PC-3 (cell line): Measurements from ENCODE around the gene FYN.

Experiments
- EZH2 ChIP-seq: fragments of 300-600 bp; sonication (generic); IDR thresholded peaks from one replicate; pipeline ENCODE4 v1.6.1; 2017; ENCODE audit warnings: antibody characterized with exemption, mild to moderate bottlenecking, low read length; ENCODE audit not compliant: unreplicated experiment
- TF ChIP-seq, protein P1 (sequence below): fragments of 300-600 bp; sonication (generic); conservative IDR thresholded peaks from 2 replicates; pipeline ENCODE4 v1.5.1; 2017; ENCODE audit warnings: antibody characterized with exemption, low read depth, mild to moderate bottlenecking, low read length

DNA sequence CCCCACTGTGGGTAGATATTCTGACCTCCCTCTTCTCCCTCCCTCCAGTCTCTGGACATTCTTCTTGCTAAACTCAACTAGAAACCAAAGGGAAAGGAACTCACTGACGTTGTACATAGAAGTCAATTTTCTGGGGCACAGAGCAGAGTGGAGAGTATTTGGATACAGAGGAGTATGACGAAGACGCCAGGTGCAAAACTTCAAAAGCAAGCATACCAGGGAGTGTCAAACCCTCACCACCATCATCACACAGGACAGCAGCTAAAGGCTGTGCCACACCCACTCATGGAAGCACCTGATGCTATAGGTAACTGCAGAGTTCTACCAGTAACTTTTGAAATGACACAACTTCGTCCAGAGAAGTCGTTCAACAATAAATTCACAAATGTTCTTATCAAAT, 64.8 kb downstream of the FYN start:
- TF ChIP-seq, protein P1, sequence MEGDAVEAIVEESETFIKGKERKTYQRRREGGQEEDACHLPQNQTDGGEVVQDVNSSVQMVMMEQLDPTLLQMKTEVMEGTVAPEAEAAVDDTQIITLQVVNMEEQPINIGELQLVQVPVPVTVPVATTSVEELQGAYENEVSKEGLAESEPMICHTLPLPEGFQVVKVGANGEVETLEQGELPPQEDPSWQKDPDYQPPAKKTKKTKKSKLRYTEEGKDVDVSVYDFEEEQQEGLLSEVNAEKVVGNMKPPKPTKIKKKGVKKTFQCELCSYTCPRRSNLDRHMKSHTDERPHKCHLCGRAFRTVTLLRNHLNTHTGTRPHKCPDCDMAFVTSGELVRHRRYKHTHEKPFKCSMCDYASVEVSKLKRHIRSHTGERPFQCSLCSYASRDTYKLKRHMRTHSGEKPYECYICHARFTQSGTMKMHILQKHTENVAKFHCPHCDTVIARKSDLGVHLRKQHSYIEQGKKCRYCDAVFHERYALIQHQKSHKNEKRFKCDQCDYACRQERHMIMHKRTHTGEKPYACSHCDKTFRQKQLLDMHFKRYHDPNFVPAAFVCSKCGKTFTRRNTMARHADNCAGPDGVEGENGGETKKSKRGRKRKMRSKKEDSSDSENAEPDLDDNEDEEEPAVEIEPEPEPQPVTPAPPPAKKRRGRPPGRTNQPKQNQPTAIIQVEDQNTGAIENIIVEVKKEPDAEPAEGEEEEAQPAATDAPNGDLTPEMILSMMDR = no peak
- no peak for TF ChIP-seq EZH2
